GM23338 (cell line): ENCODE data around the gene RASSF10. TPM values are rescaled to one million over a fixed set of nuclear protein-coding genes. Genes with fewer than 3 reads are reported as not detected.

Experiments
- ATAC-seq: fragments of 200-7000 bp; cut with Tn5 transposase; 3 replicates; pipeline ENCODE4 v1.9.1; 2020
- DNase-seq: peaks from one replicate; pipeline ENCODE4 v3.0.0-alpha.2; 2015; ENCODE audit warnings: low spot score
- H2AFZ ChIP-seq: fragments of 200-600 bp; sonication (generic); 2 replicates; pipeline ENCODE4 v1.8.0; 2016; ENCODE audit warnings: antibody characterized with exemption, mild to moderate bottlenecking, moderate library complexity
- H3F3A ChIP-seq: fragments of 200-600 bp; sonication (generic); replicated peaks from 2 replicates; pipeline ENCODE4 v1.8.0; 2017; ENCODE audit warnings: antibody characterized with exemption, mixed run types, low read depth
- H3K27ac ChIP-seq: fragments of 200-600 bp; sonication (generic); 2 replicates; pipeline ENCODE4 v1.6.1; 2016; ENCODE audit warnings: low read depth
- H3K27me3 ChIP-seq: fragments of 200-600 bp; sonication (generic); 2 replicates; pipeline ENCODE4 v1.8.0; 2016; ENCODE audit warnings: mild to moderate bottlenecking, mixed run types, moderate library complexity; ENCODE audit not compliant: insufficient read depth
- H3K36me3 ChIP-seq: fragments of 200-600 bp; sonication (generic); 2 replicates; pipeline ENCODE4 v1.8.0; 2016; ENCODE audit warnings: mild to moderate bottlenecking; ENCODE audit not compliant: insufficient read depth
- H3K4me1 ChIP-seq: fragments of 200-600 bp; sonication (generic); 2 replicates; pipeline ENCODE4 v1.8.0; 2016; ENCODE audit warnings: mild to moderate bottlenecking, moderate library complexity; ENCODE audit not compliant: insufficient read depth
- H3K4me2 ChIP-seq: fragments of 200-600 bp; sonication (generic); 2 replicates; pipeline ENCODE4 v1.7.1; 2017; ENCODE audit warnings: mixed run types
- H3K4me3 ChIP-seq: fragments of 200-600 bp; sonication (generic); 2 replicates; pipeline ENCODE4 v1.6.1; 2016; ENCODE audit warnings: mixed run types
- H3K79me2 ChIP-seq: fragments of 200-600 bp; sonication (generic); replicated peaks from 2 replicates; pipeline ENCODE4 v1.8.0; 2017; ENCODE audit warnings: mild to moderate bottlenecking; ENCODE audit not compliant: insufficient read depth
- H3K9me2 ChIP-seq: fragments of 200-600 bp; sonication (generic); 2 replicates; pipeline ENCODE4 v1.8.0; 2017; ENCODE audit not compliant: insufficient read depth
- H4K20me1 ChIP-seq: fragments of 200-600 bp; sonication (generic); replicated peaks from 2 replicates; pipeline ENCODE4 v1.8.0; 2017; ENCODE audit warnings: mild to moderate bottlenecking; ENCODE audit not compliant: insufficient read depth
- H3K27ac Mint-ChIP-seq: 2 replicates; pipeline ENCODE4 v1.8.0; 2020; ENCODE audit warnings: inconsistent platforms, mild to moderate bottlenecking, moderate library complexity, mixed read lengths
- H3K27me3 Mint-ChIP-seq: 3 replicates; pipeline ENCODE4 v1.8.0; 2022; ENCODE audit warnings: low read depth, mild to moderate bottlenecking, moderate library complexity, mixed read lengths, inconsistent platforms; ENCODE audit not compliant: insufficient read depth, poor library complexity
- H3K36me3 Mint-ChIP-seq: 3 replicates; pipeline ENCODE4 v1.8.0; 2021; ENCODE audit warnings: low read depth, mild to moderate bottlenecking, inconsistent platforms, moderate library complexity, mixed read lengths
- H3K4me1 Mint-ChIP-seq: 3 replicates; pipeline ENCODE4 v1.8.0; 2020; ENCODE audit warnings: mild to moderate bottlenecking, inconsistent platforms, mixed read lengths
- H3K4me3 Mint-ChIP-seq: 3 replicates; pipeline ENCODE4 v1.8.0; 2021; ENCODE audit warnings: moderate library complexity, mild to moderate bottlenecking, inconsistent platforms, mixed read lengths
- H3K9me3 Mint-ChIP-seq: 3 replicates; pipeline ENCODE4 v1.8.0; 2020; ENCODE audit warnings: moderate library complexity, mild to moderate bottlenecking, inconsistent platforms, mixed read lengths
- CREB1 ChIP-seq: fragments of 250-450 bp; sonication (Bioruptor Pico); IDR thresholded peaks from 2 replicates; pipeline ENCODE4 v1.5.0; 2020; ENCODE audit warnings: low read depth, mild to moderate bottlenecking, moderate library complexity
- ETS1 ChIP-seq: IDR thresholded peaks from 2 replicates; pipeline ENCODE4 v1.6.1; 2016; ENCODE audit warnings: antibody characterized with exemption
- EZH2 ChIP-seq: fragments of 200-600 bp; sonication (generic); IDR thresholded peaks from one replicate; pipeline ENCODE4 v1.8.0; 2017; ENCODE audit warnings: antibody characterized with exemption, mild to moderate bottlenecking, low read depth; ENCODE audit not compliant: unreplicated experiment
- EZH2phosphoT487 ChIP-seq: fragments of 200-600 bp; sonication (generic); IDR thresholded peaks from one replicate; pipeline ENCODE4 v1.8.1; 2018; ENCODE audit warnings: antibody characterized with exemption; ENCODE audit not compliant: unreplicated experiment
- JUNB ChIP-seq: IDR thresholded peaks from one replicate; pipeline ENCODE4 v1.6.1; 2016; ENCODE audit warnings: antibody characterized with exemption; ENCODE audit not compliant: unreplicated experiment
- NANOG ChIP-seq: IDR thresholded peaks from 2 replicates; pipeline ENCODE4 v1.6.1; 2016; ENCODE audit warnings: antibody characterized with exemption, borderline replicate concordance
- POLR2AphosphoS5 ChIP-seq: IDR thresholded peaks from 2 replicates; pipeline ENCODE4 v1.6.1; 2016; ENCODE audit warnings: antibody characterized with exemption, low read depth
- STAT1 ChIP-seq: IDR thresholded peaks from one replicate; pipeline ENCODE4 v1.6.1; 2016; ENCODE audit warnings: antibody characterized with exemption; ENCODE audit not compliant: unreplicated experiment
- ZNF114 ChIP-seq: fragments of 250-450 bp; sonication (Bioruptor Pico); IDR thresholded peaks from 2 replicates; pipeline ENCODE4 v1.5.0; 2020; ENCODE audit warnings: mild to moderate bottlenecking, moderate library complexity
- ZNF331 ChIP-seq: fragments of 250-450 bp; sonication (Bioruptor Pico); IDR thresholded peaks from 2 replicates; pipeline ENCODE4 v1.5.0; 2020; ENCODE audit warnings: low read depth, mild to moderate bottlenecking, moderate library complexity
- polyA plus RNA-seq: library from polyadenylated mRNA; unstranded; fragments of >200 nt; fragmentation: Nextera tagmentation; extraction: Ambion mirVana; gene quantifications from 2 replicates; pipeline ENCODE4 v1.2.1, GENCODE V29; 2016
- total RNA-seq: library from RNA; depleted of rRNA; stranded (reverse); fragments of >200 nt; shearing (Covaris generic); gene quantifications from 2 replicates; pipeline ENCODE4 v1.2.3, GENCODE V29; 2014
- TF ChIP-seq, protein P1 (sequence below): IDR thresholded peaks from one replicate; pipeline ENCODE4 v1.6.1; 2018; ENCODE audit warnings: antibody characterized with exemption; ENCODE audit not compliant: unreplicated experiment
- TF ChIP-seq, protein P2 (sequence below), 2 experiments: fragments of 200-600 bp in 1 of 2; sonication (generic) in 1 of 2; conservative IDR thresholded peaks; 2 replicates each; pipeline versions ENCODE4 v1.5.1 to v1.6.1; 2016 to 2017; ENCODE audit warnings: antibody characterized with exemption in 2 of 2, low read depth in 2 of 2, mild to moderate bottlenecking in 2 of 2, moderate library complexity in 1 of 2
- TF ChIP-seq, protein P3 (sequence below): fragments of 250-450 bp; sonication (Bioruptor Pico); IDR thresholded peaks from 2 replicates; pipeline ENCODE4 v1.5.0; 2020; ENCODE audit warnings: mild to moderate bottlenecking, moderate library complexity

Gene RASSF10
- total and polyA plus RNA-seq, 2 experiments from 2014 or later: 0.13 to 1.8 TPM

DNA sequence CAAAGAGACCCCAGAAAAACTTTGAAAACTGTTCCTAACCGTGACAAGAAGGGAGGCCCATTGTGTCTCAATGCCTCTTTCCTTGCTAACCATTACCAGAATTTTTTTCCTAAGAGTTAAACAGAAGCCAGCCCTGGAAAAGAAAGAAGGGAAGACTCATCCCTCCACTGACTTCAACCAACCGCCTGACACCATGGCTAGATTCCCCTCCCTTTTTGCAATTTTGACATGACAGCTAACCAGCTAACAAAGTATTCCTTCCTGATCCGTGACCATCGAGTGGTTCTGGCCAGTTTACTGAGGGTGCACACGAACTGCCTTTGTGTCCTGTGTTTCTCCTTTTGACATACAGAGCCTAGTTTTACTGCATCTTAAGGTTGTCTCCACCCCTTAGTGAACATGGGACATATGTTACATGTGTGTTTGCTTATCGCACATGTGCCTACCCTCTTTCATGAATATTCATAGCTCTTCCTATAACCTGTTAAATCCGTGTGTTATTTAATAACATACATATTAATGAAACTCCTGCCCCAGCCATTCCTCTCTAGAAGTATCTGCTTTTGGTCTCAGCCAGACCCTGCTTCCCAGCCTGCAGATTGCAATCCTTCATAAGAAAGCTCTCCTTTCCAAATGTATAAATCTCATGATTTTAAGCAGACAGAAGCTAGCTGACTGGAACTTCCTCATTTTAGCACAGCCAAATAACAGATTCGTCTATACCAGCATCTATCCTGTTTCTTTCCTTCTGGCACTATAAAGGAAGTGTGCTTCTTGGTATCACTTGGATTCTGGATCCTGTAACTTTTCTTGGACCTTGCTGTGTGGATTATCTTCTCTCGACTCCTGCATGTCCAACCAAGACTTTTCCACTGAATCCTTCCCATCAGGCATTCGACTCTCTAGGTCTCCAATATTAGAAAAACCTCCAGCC, 37.8 kb downstream of the RASSF10 start:
- ATAC-seq: no peak
- H4K20me1 ChIP-seq: no peaks in the 10 kb centered on the region
- Mint-ChIP-seq H3K27me3 (peaks cover 1% of the 10 kb centered on the region), H3K27ac (no peak overlapping the region), H3K36me3 (0 out of 3 replicates have a peak, but pooled peaks cover 2% of the 10 kb centered on the region), H3K4me1 (peaks cover 3% of the 10 kb centered on the region; the same call in 2 of the 3 replicates), H3K4me3 (no peak overlapping the region), H3K9me3 (peaks cover 3% of the 10 kb centered on the region; the same call in 2 of the 3 replicates)
- TF ChIP-seq JUNB (no peak), EZH2phosphoT487 (no peak), NANOG (no peak), ETS1 (no peak), STAT1 (no peak), ZNF114 (CRISPR knock-in tag) (no peak), CREB1 (CRISPR knock-in tag) (no peak), ZNF331 (no peak), EZH2 (no peak), POLR2AphosphoS5 (no peak)
- TF ChIP-seq, protein P1, sequence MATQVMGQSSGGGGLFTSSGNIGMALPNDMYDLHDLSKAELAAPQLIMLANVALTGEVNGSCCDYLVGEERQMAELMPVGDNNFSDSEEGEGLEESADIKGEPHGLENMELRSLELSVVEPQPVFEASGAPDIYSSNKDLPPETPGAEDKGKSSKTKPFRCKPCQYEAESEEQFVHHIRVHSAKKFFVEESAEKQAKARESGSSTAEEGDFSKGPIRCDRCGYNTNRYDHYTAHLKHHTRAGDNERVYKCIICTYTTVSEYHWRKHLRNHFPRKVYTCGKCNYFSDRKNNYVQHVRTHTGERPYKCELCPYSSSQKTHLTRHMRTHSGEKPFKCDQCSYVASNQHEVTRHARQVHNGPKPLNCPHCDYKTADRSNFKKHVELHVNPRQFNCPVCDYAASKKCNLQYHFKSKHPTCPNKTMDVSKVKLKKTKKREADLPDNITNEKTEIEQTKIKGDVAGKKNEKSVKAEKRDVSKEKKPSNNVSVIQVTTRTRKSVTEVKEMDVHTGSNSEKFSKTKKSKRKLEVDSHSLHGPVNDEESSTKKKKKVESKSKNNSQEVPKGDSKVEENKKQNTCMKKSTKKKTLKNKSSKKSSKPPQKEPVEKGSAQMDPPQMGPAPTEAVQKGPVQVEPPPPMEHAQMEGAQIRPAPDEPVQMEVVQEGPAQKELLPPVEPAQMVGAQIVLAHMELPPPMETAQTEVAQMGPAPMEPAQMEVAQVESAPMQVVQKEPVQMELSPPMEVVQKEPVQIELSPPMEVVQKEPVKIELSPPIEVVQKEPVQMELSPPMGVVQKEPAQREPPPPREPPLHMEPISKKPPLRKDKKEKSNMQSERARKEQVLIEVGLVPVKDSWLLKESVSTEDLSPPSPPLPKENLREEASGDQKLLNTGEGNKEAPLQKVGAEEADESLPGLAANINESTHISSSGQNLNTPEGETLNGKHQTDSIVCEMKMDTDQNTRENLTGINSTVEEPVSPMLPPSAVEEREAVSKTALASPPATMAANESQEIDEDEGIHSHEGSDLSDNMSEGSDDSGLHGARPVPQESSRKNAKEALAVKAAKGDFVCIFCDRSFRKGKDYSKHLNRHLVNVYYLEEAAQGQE: no peak
- TF ChIP-seq, protein P2, sequence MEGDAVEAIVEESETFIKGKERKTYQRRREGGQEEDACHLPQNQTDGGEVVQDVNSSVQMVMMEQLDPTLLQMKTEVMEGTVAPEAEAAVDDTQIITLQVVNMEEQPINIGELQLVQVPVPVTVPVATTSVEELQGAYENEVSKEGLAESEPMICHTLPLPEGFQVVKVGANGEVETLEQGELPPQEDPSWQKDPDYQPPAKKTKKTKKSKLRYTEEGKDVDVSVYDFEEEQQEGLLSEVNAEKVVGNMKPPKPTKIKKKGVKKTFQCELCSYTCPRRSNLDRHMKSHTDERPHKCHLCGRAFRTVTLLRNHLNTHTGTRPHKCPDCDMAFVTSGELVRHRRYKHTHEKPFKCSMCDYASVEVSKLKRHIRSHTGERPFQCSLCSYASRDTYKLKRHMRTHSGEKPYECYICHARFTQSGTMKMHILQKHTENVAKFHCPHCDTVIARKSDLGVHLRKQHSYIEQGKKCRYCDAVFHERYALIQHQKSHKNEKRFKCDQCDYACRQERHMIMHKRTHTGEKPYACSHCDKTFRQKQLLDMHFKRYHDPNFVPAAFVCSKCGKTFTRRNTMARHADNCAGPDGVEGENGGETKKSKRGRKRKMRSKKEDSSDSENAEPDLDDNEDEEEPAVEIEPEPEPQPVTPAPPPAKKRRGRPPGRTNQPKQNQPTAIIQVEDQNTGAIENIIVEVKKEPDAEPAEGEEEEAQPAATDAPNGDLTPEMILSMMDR (conservative IDR thresholded peaks at IDR 0.05; ENCODE audit: low read depth in 2 of 2): no peak
- TF ChIP-seq, protein P3, sequence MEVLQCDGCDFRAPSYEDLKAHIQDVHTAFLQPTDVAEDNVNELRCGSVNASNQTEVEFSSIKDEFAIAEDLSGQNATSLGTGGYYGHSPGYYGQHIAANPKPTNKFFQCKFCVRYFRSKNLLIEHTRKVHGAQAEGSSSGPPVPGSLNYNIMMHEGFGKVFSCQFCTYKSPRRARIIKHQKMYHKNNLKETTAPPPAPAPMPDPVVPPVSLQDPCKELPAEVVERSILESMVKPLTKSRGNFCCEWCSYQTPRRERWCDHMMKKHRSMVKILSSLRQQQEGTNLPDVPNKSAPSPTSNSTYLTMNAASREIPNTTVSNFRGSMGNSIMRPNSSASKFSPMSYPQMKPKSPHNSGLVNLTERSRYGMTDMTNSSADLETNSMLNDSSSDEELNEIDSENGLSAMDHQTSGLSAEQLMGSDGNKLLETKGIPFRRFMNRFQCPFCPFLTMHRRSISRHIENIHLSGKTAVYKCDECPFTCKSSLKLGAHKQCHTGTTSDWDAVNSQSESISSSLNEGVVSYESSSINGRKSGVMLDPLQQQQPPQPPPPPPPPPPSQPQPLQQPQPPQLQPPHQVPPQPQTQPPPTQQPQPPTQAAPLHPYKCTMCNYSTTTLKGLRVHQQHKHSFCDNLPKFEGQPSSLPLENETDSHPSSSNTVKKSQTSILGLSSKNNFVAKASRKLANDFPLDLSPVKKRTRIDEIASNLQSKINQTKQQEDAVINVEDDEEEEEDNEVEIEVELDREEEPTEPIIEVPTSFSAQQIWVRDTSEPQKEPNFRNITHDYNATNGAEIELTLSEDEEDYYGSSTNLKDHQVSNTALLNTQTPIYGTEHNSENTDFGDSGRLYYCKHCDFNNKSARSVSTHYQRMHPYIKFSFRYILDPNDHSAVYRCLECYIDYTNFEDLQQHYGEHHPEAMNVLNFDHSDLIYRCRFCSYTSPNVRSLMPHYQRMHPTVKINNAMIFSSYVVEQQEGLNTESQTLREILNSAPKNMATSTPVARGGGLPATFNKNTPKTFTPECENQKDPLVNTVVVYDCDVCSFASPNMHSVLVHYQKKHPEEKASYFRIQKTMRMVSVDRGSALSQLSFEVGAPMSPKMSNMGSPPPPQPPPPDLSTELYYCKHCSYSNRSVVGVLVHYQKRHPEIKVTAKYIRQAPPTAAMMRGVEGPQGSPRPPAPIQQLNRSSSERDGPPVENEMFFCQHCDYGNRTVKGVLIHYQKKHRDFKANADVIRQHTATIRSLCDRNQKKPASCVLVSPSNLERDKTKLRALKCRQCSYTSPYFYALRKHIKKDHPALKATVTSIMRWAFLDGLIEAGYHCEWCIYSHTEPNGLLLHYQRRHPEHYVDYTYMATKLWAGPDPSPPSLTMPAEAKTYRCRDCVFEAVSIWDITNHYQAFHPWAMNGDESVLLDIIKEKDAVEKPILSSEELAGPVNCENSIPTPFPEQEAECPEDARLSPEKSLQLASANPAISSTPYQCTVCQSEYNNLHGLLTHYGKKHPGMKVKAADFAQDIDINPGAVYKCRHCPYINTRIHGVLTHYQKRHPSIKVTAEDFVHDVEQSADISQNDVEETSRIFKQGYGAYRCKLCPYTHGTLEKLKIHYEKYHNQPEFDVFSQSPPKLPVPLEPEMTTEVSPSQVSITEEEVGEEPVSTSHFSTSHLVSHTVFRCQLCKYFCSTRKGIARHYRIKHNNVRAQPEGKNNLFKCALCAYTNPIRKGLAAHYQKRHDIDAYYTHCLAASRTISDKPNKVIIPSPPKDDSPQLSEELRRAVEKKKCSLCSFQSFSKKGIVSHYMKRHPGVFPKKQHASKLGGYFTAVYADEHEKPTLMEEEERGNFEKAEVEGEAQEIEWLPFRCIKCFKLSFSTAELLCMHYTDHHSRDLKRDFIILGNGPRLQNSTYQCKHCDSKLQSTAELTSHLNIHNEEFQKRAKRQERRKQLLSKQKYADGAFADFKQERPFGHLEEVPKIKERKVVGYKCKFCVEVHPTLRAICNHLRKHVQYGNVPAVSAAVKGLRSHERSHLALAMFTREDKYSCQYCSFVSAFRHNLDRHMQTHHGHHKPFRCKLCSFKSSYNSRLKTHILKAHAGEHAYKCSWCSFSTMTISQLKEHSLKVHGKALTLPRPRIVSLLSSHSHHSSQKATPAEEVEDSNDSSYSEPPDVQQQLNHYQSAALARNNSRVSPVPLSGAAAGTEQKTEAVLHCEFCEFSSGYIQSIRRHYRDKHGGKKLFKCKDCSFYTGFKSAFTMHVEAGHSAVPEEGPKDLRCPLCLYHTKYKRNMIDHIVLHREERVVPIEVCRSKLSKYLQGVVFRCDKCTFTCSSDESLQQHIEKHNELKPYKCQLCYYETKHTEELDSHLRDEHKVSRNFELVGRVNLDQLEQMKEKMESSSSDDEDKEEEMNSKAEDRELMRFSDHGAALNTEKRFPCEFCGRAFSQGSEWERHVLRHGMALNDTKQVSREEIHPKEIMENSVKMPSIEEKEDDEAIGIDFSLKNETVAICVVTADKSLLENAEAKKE (CRISPR knock-in tag): no peak
- peaks cover 6% of the 10 kb centered on the region; the same call in 1 of the 2 replicates for H3K9me2 ChIP-seq
- no peak overlapping the region for H3K4me2 ChIP-seq
- no peak overlapping the region for H3K27ac ChIP-seq
- DNase-seq: no peak
- no peaks in the 10 kb centered on the region for H3K36me3 ChIP-seq
- no peaks in the 10 kb centered on the region for H3K4me1 ChIP-seq
- H3F3A ChIP-seq: no peaks in the 10 kb centered on the region
- no peak overlapping the region for H2AFZ ChIP-seq
- H3K27me3 ChIP-seq: no peaks in the 10 kb centered on the region
- no peak overlapping the region for H3K4me3 ChIP-seq
- H3K79me2 ChIP-seq: no peaks in the 10 kb centered on the region
